ENCODE measurements around the gene DDX49. TPM values are rescaled to one million over a fixed set of nuclear protein-coding genes. Genes with fewer than 3 reads are reported as not detected.
"Not testable (repeated sequence)": the region's sequence is repeated elsewhere in the genome, so short reads cannot be mapped to it uniquely, and the experiment has no call there.

The DDX49 gene
- total RNA-seq, 2 donors from 2014 or later, result 45.2 to 49.1 TPM

DNA sequence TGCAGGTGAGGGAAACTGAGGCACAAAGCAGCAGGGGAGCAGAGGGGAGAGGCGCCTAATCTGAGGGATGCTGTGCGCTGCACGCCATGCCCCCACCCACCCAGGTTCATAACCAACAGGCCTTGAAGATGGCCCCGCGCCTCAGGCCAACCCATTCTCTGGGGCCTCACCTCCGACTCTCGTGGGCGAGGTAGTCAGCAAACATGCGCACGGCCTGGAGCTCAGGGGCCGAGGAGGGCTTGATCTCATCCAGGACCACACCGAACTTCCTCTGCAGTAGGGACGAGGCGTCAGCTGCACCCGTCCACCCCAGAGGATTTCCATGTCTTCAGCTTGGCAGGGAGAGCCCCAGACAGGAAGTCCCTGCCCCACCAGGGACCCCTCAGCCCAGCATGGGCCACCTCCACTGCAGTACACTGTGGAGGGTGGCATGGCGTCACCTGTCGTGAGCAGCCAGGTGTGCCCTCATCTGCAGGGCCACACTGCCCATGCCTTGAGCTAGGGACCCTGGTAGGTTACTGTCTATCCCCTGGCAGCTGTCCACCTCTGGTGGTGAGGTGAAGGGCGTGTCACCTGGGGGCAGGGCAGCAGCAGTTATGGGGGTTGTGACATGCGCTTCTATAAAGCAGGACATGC lies 8.6 kb upstream of the DDX49 start:
- DNase-seq, result no peak
- Mint-ChIP-seq H3K27me3 (no peaks in the 10 kb centered on the region), H3K27ac (no peak overlapping the region), H3K36me3 (ENCODE audit: low read depth) (peaks cover 5% of the 10 kb centered on the region), H3K4me3 (no peak overlapping the region), H3K4me1 (peaks cover 14% of the 10 kb centered on the region)
- ATAC-seq, result no peak
- no peaks in the 10 kb centered on the region for H3K9me3 ChIP-seq (ENCODE audit: control insufficient read depth, low read length, poor library complexity, severe bottlenecking)

DNA sequence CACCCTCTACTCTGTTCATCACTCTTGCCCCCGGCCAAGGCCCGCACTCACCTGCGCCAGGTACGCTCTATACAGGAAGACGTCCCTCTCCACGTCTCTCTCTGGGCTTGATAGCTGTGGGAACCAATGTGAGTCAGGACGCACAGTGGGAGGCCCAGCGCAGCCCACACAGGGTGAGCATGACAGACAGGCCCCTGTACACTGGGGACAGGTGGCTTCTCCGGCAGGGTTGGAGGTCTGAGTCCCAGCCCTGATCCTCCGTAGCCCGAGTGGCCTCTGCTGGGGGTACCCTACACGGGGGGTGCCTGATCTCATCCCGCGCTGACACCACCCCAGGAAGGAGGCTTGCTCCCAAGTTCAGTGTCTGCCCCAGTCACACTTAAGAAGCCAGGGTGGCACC lies 6.6 kb upstream of the DDX49 start:
- no peak overlapping the region for H3K4me3 Mint-ChIP-seq
- no peaks in the 10 kb centered on the region for H3K9me3 ChIP-seq (ENCODE audit: control insufficient read depth, low read length, poor library complexity, severe bottlenecking)
- ATAC-seq, result no peak
- DNase-seq, result no peak
- H3K27me3 Mint-ChIP-seq, result no peaks in the 10 kb centered on the region
- H3K4me1 Mint-ChIP-seq, result peaks cover 18% of the 10 kb centered on the region
- H3K36me3 Mint-ChIP-seq (ENCODE audit: low read depth), result peaks cover 5% of the 10 kb centered on the region
- H3K27ac Mint-ChIP-seq, result no peak overlapping the region

DNA sequence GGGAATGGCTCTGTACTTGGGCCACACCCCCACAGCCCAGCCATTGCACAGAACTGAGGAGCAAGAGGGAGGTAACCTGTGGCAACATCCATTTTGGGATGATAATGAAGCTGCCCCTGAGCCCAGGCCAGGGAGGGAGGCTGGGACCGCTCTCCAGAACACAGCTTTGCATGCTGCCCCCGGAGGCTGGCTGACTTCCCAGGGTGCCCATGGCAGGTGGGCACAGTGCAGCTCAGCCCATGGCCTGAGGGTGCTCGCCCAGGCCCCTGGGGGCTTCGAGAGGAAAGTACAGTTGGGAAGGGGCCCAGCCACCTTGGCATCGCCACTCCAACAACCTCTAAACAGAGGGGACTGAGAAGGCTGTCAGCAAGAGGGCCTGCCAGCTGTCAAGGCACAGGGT lies 6.0 kb upstream of the DDX49 start:
- DNase-seq, result no peak
- Mint-ChIP-seq H3K4me3 (no peak overlapping the region), H3K4me1 (peaks cover 21% of the 10 kb centered on the region), H3K36me3 (ENCODE audit: low read depth) (peaks cover 5% of the 10 kb centered on the region), H3K27me3 (no peaks in the 10 kb centered on the region), H3K27ac (no peak overlapping the region)
- no peak for ATAC-seq
- no peaks in the 10 kb centered on the region for H3K9me3 ChIP-seq (ENCODE audit: control insufficient read depth, low read length, poor library complexity, severe bottlenecking)

DNA sequence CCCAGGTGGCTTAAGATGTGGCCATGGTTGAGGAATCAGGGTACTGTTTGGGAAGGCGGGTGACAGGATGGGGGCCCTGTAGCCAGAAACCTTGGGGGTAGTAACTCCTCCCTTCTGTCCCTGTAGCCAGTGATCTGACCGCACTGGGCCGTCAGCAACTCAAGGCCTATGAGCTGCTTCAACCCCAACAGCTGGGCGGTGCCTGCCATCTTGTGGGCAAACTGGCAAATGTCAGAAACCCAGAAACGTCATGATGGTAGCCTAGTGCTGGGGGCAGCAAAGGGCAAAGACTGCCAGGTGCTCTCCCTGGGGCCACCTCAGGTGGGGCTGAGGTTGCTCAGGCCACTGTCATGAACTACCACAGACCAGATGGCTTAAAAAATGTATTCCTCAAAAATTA lies 3.9 kb upstream of the DDX49 start:
- Mint-ChIP-seq H3K36me3 (ENCODE audit: low read depth) (peaks cover 5% of the 10 kb centered on the region), H3K27ac (no peak overlapping the region), H3K4me3 (no peak overlapping the region), H3K4me1 (peaks cover 35% of the 10 kb centered on the region), H3K27me3 (no peaks in the 10 kb centered on the region)
- no peaks in the 10 kb centered on the region for H3K9me3 ChIP-seq (ENCODE audit: control insufficient read depth, low read length, poor library complexity, severe bottlenecking)
- DNase-seq (no peak), ATAC-seq (no peak)

DNA sequence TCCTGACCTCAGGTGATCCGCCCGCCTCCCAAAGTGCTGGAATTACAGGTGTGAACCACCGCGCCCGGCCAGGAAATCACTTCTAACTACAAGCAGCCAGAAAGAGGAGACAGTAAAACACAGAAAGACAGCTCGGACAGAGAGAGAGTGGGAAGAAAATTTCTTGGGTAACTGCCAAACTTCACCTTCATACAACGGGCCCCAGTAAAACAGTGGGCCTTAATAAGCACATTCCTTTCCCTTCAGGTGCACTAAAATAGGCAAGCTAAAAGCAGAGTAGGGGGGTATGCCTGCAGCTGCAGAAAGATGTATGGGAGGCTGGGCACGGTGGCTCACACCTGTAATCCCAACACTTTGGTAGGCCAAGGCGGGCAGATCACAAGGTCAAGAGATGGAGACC lies 1.9 kb upstream of the DDX49 start:
- H3K9me3 ChIP-seq (ENCODE audit: control insufficient read depth, low read length, poor library complexity, severe bottlenecking); DNase-seq; H3K27me3 Mint-ChIP-seq; ATAC-seq; H3K36me3 Mint-ChIP-seq (ENCODE audit: low read depth): not testable (repeated sequence)
- peak overlapping the region; percentile 96 for H3K4me3 Mint-ChIP-seq
- H3K27ac Mint-ChIP-seq, result peak overlapping the region; percentile 95
- peaks cover 39% of the 10 kb centered on the region for H3K4me1 Mint-ChIP-seq

DNA sequence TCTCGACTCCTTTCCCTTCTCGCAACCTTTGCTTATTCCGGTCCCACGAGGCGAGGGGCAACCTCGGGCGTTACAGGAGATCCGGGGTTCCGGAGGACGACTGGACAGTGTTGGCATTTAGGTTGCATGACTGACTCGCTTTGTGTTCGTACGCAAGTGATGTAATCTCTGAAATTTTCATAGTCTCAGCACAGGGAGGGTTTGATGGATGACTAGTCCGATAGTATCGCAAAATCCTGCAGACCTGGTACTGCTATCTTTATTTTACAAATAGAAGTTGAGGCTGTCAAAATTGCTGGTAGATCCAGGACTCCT lies 342 bp downstream of the DDX49 start:
- no peak for DNase-seq
- peak overlapping the region; percentile 95 for H3K27ac Mint-ChIP-seq
- H3K36me3 Mint-ChIP-seq (ENCODE audit: low read depth), result no peaks in the 10 kb centered on the region
- no peaks in the 10 kb centered on the region for H3K9me3 ChIP-seq (ENCODE audit: control insufficient read depth, low read length, poor library complexity, severe bottlenecking)
- H3K4me3 Mint-ChIP-seq, result peak overlapping the region; percentile 96
- H3K27me3 Mint-ChIP-seq, result no peaks in the 10 kb centered on the region
- peaks cover 33% of the 10 kb centered on the region for H3K4me1 Mint-ChIP-seq
- ATAC-seq, result no peak

DNA sequence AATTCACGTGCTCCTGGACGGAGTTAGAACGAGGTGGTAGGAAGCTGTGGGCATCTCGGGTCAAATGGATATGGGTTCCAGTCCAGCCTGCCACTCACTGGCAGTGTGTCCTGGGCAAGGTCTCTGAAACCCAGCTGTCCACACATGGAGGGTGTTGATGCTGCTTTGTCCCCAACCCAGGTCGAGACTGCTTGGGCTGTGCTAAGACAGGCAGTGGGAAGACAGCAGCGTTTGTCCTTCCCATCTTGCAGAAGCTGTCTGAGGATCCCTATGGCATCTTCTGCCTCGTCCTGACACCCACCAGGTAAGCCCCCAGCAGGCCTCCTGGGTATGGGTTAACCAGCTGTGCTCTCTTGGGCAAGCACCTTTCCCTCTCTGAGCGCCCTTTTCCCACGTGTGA lies 885 bp downstream of the DDX49 start:
- no peak for DNase-seq
- H3K4me1 Mint-ChIP-seq, result peaks cover 30% of the 10 kb centered on the region
- no peak for ATAC-seq
- H3K9me3 ChIP-seq (ENCODE audit: control insufficient read depth, low read length, poor library complexity, severe bottlenecking), result no peaks in the 10 kb centered on the region
- peak overlapping the region; percentile 95 for H3K27ac Mint-ChIP-seq
- H3K4me3 Mint-ChIP-seq, result peak overlapping the region; percentile 96
- H3K36me3 Mint-ChIP-seq (ENCODE audit: low read depth), result no peaks in the 10 kb centered on the region
- H3K27me3 Mint-ChIP-seq, result no peaks in the 10 kb centered on the region

DNA sequence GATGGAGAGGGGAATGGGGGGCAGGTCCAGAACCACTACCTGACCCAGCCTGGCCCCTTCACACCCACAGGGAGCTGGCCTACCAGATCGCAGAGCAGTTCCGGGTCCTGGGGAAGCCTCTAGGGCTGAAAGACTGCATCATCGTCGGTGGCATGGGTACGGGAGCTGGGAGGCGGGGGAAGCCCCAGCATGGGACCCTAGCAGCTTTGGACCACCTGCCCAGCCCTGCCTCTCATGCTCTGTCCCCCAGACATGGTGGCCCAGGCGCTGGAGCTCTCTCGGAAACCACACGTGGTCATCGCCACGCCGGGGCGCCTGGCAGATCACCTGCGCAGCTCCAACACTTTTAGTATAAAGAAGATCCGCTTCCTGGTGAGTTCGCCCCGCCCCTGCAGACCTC lies 2.1 kb downstream of the DDX49 start:
- Mint-ChIP-seq H3K27me3 (no peaks in the 10 kb centered on the region), H3K4me1 (peaks cover 27% of the 10 kb centered on the region), H3K27ac (peak overlapping the region; percentile 95), H3K4me3 (peak overlapping the region; percentile 65), H3K36me3 (ENCODE audit: low read depth) (no peaks in the 10 kb centered on the region)
- ATAC-seq (no peak), DNase-seq (no peak)
- H3K9me3 ChIP-seq (ENCODE audit: control insufficient read depth, low read length, poor library complexity, severe bottlenecking), result no peaks in the 10 kb centered on the region

DNA sequence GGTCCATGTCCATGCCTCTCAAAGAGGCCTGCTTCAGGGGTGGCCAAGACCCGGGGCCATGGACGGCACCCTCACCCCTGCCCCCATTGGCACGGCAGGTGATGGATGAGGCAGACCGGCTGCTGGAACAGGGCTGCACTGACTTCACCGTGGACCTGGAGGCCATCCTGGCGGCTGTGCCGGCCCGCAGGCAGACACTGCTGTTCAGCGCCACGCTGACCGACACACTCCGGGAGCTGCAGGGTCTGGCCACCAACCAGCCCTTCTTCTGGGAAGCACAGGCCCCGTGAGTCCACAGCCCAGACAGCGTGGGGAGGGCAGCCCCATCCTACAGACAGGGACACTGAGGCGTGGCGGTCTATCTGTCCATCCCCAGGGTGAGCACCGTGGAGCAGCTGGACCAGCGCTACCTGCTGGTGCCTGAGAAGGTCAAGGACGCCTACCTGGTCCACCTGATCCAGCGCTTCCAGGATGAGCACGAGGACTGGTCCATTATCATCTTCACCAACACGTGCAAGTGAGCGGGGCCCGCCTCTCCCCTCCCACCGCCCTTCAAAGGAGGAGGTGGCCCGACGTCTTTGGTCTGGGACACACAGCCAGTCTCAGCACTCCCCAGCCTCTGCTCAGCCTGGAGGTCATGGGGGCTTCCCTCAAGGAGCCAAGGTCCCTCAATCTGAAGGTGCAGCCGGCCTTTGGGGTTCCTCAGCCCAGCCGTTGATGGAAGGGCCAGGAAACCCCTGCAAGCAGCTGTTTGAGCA lies 2.9 kb downstream of the DDX49 start:
- H3K27ac Mint-ChIP-seq, result no peak overlapping the region
- H3K4me3 Mint-ChIP-seq, result peak overlapping the region; percentile 25
- no peaks in the 10 kb centered on the region for H3K36me3 Mint-ChIP-seq (ENCODE audit: low read depth)
- H3K4me1 Mint-ChIP-seq, result peaks cover 23% of the 10 kb centered on the region
- H3K27me3 Mint-ChIP-seq, result no peaks in the 10 kb centered on the region
- DNase-seq (no peak), ATAC-seq (no peak)
- no peaks in the 10 kb centered on the region for H3K9me3 ChIP-seq (ENCODE audit: control insufficient read depth, low read length, poor library complexity, severe bottlenecking)

DNA sequence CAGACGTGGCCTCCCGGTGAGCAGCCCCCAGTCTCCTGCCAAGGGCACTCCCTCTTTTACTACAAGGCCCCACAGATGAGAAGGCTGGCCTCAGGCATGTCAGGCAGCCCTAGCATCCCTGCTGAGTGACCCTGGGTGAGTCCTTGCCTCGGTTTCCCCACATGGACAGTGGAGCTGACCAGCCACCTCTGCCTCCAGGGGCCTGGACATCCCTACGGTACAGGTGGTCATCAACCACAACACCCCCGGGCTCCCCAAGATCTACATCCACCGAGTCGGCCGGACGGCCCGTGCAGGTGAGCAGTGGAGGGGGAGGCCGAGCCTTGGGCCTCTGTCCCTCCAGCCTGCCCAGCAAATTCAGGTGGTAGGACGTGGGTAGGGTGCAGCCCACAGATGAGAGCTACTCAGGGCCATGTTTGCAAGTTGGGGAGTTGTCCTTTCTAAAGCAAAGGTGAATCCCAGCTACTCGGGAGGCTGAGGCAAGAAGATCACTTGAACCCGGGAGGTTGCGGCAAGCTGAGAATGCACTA lies 5.2 kb downstream of the DDX49 start:
- no peak for ATAC-seq
- DNase-seq, result no peak
- no peaks in the 10 kb centered on the region for H3K9me3 ChIP-seq (ENCODE audit: control insufficient read depth, low read length, poor library complexity, severe bottlenecking)
- Mint-ChIP-seq H3K4me3 (no peak overlapping the region), H3K4me1 (peaks cover 9% of the 10 kb centered on the region), H3K27me3 (no peaks in the 10 kb centered on the region), H3K27ac (no peak overlapping the region), H3K36me3 (ENCODE audit: low read depth) (no peaks in the 10 kb centered on the region)

DNA sequence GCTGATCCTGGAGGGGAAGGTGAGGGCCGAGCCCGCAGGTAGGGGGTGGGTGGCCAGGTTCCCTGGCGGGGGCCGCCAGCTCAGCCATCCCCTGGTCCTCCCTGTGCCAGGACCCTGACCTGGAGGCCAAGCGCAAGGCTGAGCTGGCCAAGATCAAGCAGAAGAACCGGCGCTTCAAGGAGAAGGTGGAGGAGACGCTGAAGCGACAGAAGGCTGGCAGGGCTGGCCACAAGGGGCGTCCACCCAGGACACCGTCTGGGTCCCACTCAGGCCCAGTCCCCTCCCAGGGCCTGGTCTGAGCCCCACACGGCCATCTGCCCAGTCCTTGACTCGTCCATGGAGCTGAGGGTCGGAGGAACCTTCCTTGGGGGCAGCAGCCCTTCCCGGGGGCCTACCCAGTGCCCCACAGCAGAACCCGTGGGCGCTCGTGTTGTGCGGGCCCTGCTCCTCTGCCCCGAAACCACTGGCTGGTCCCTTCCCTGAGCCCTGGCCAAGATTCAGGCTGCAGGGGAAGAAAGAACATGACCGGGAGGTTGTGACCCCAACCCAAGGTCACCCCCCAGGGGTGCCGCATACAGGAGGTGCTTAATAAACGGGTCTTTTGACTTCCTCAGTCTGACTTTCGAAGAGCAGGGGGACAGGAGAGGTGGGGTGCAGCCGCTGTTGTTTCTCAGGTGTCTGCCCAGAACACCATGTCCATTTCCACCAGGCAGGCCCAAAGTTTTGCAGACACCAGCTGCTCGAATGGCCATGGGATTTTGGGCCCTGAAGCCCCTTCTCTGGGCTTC lies 8.7 kb downstream of the DDX49 start:
- Mint-ChIP-seq H3K4me1 (peaks cover 4% of the 10 kb centered on the region), H3K36me3 (ENCODE audit: low read depth) (no peaks in the 10 kb centered on the region), H3K27ac (peak overlapping the region; percentile 47), H3K4me3 (peak overlapping the region; percentile 28), H3K27me3 (no peaks in the 10 kb centered on the region)
- ATAC-seq (no peak), DNase-seq (no peak)
- H3K9me3 ChIP-seq (ENCODE audit: control insufficient read depth, low read length, poor library complexity, severe bottlenecking), result no peaks in the 10 kb centered on the region

DNA sequence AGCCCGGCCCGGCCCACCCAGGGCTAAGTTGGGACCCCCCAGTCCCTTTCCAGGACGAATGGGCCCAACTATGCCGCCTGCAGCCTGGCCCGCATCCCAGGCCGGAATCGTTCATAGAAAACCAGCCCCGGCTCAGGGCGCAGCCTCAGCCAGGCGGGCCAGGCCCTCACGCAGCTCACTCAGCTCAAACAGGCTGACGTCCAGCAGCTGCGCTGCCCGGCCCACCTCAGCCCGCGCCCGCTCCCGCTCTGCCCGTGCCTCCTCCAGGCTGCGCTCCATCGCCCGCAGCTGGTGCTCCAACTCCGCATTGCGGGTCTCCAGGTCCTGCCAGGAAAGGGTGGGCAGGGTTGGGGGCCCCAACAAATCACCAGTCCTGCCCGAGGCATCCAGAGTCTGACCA lies 9.8 kb downstream of the DDX49 start:
- H3K9me3 ChIP-seq (ENCODE audit: control insufficient read depth, low read length, poor library complexity, severe bottlenecking), result no peaks in the 10 kb centered on the region

DNA sequence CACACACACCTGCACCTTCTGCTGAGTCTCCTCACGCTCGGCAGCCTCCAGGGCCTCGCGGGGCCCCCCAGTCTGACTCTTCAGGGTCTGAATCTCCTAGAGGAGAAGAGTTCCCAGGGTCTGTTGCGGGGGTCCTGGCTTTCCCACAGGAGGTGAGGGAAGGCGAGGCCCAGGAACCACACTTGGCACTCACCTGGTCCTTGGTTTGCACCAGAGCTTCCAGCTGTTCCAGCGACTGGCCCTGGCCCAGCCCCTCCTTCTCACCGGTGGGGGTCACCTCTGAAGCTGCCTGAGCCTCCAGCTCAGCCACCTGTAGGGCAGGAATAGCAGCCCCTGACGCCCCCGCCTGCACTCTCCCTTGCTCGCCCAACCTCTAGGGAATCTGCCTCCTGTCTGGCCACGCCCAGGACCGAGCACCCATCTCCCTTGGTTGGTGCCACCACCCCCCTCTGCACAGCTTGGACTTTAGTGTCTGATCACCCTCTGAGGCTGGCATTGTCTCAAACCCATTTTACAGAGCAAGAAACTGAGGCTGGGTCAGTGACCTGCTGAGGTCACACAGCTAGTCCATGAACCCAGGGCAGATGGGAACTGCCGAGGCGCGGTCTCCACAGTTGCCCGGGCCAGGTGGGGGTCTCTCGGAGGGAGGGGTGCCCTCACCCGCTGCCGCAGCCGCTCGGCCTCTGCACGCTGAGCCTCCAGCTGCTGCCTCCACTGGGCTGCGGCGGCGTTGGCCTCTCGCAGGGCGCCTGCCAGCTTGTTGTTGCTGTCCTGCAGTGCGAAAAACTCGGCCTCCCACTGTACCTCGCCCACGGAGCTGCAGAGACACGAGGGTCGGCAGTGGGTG lies 12.0 kb downstream of the DDX49 start:
- Mint-ChIP-seq H3K4me3 (peak overlapping the region; percentile 83), H3K4me1 (peaks cover 4% of the 10 kb centered on the region), H3K27me3 (peaks cover 9% of the 10 kb centered on the region), H3K36me3 (ENCODE audit: low read depth) (no peaks in the 10 kb centered on the region), H3K27ac (no peak overlapping the region)
- no peak for DNase-seq
- no peak for ATAC-seq
- H3K9me3 ChIP-seq (ENCODE audit: control insufficient read depth, low read length, poor library complexity, severe bottlenecking), result no peaks in the 10 kb centered on the region

More for the DNA sequence above, 9.8 kb downstream of the DDX49 start:
- Mint-ChIP-seq H3K4me1 (peaks cover 4% of the 10 kb centered on the region), H3K27ac (no peak overlapping the region), H3K36me3 (ENCODE audit: low read depth) (no peaks in the 10 kb centered on the region), H3K27me3 (peaks cover 8% of the 10 kb centered on the region), H3K4me3 (no peak overlapping the region)
- ATAC-seq (no peak), DNase-seq (no peak)
